GM12874 (cell line): ENCODE measurements around the gene WDR7.

Experiments
- TF ChIP-seq, protein P1 (sequence below): IDR thresholded peaks from 2 replicates; pipeline ENCODE4 v1.5.1; 2011; ENCODE audit warnings: low read depth, mild to moderate bottlenecking, control low read depth, low read length, moderate library complexity; ENCODE audit not compliant: insufficient read depth

Gene WDR7

DNA sequence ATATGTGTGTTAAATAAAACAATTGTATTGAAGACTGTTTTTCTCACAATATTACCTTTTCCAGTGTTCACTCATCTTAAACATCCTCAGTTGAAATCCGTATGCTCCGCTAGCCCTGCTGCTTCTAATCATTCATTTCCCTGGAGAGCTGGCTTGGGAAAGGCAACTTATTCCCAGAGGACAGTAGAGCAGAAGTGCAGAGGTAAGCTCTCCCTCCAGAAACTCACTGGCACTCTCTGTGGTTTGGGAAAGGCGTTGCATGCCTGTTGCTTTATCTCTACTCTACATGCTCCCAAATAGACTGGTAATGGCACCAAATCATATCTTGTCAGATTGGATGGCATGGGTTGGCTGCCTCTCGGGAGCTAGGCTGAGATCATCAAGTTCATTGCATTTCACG lies 378.6 kb downstream of the WDR7 start:
- TF ChIP-seq, protein P1, sequence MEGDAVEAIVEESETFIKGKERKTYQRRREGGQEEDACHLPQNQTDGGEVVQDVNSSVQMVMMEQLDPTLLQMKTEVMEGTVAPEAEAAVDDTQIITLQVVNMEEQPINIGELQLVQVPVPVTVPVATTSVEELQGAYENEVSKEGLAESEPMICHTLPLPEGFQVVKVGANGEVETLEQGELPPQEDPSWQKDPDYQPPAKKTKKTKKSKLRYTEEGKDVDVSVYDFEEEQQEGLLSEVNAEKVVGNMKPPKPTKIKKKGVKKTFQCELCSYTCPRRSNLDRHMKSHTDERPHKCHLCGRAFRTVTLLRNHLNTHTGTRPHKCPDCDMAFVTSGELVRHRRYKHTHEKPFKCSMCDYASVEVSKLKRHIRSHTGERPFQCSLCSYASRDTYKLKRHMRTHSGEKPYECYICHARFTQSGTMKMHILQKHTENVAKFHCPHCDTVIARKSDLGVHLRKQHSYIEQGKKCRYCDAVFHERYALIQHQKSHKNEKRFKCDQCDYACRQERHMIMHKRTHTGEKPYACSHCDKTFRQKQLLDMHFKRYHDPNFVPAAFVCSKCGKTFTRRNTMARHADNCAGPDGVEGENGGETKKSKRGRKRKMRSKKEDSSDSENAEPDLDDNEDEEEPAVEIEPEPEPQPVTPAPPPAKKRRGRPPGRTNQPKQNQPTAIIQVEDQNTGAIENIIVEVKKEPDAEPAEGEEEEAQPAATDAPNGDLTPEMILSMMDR: no peak

DNA sequence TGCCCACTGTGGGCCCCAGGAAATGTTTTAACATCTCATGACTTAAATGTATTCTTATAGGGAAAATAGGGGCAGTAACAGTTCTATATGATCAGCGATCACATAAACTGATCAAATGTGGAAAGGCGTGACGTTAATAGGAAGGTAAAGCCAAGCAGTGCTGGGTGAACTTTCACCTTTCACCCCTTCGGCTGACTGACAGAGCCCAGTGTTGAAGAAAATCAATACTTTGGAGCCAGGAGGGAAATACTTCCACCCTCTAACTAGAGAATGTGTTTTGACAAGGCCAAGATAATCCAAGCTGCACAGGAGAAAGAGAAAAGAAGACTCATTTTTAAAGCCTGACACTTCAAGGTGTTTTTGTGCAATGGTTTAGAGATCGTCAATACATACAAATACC lies 379.3 kb downstream of the WDR7 start:
- TF ChIP-seq, protein P1: no peak

- TF ChIP-seq, protein P1: no peak
Observed at GRCh38 chr18:57035590-57035989, 384.4 kb downstream of the WDR7 start.

DNA sequence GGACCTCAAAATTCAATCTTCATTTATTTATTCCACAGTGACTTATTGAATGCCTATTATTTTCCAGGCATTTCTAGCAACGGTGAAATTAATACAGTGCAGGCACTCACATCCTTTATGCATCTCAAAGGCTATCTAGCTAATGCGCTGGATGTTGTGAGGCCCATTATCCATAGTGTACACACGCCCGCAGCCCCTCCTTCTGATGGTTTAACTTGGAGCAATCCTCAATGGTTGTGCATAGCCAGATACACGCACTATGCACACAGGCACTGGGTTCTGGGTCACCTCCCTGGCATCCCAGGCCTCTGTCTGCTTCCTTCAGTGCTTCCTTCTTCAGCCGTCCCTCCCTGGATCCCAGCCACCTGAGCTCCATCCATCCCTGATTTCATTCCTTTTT lies 387.2 kb downstream of the WDR7 start:
- TF ChIP-seq, protein P1: no peak

GRCh38 chr18:57040175-57040574 lies 389.0 kb downstream of the WDR7 start:
- TF ChIP-seq, protein P1: no peak

- TF ChIP-seq, protein P1: no peak
Observed at GRCh38 chr18:57043241-57043640, 392.1 kb downstream of the WDR7 start.

DNA sequence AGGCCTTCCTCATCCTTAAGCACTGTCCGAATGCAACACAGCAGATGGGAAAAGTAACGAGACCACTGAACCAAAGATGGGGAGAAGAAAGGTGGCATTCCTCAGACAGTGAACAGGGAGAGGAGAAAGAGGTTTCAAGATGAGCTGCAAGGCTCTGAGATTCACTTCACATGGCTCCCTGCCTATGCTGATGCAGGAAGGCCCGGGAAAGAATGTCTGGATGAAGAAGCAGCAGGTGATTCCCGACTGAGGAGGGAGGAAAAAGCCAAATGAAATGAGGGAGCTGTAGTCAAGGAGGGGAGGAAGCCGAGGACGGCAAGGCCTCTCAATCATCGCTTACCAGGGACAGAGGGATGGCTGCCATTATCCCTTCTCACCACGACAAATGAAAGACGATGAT lies 397.2 kb downstream of the WDR7 start:
- TF ChIP-seq, protein P1: no peak

GRCh38 chr18:57048859-57049258 lies 397.7 kb downstream of the WDR7 start:
- TF ChIP-seq, protein P1: no peak
